H1 (cell line): ENCODE results near the gene ACOD1. TPM values are rescaled to one million over a fixed set of nuclear protein-coding genes. Genes with fewer than 3 reads are reported as not detected.

Source experiments
- CTCF ChIA-PET: fragments of 300-600 bp; sonication (Branson Sonifier 250); formaldehyde crosslinking; loops from one replicate; lab custom pipeline; 2021; ENCODE audit not compliant: partially characterized antibody; lab: Charles Lee
- POLR2A ChIA-PET: fragments of 300-600 bp; sonication (Branson Sonifier 250); formaldehyde crosslinking; loops from one replicate; lab custom pipeline; 2021; ENCODE audit warnings: inconsistent platforms; ENCODE audit not compliant: partially characterized antibody; lab: Charles Lee
- DNase-seq, 2 experiments: peaks; one replicate each; pipeline versions ENCODE4 v3.0.0 to v3.0.0-alpha.2; 2010 to 2022; ENCODE audit warnings: low spot score in 2 of 2, low read depth in 1 of 2, mixed read lengths in 1 of 2
- FAIRE-seq: peaks from 2 replicates; lab custom pipeline; 2011; peaks lifted over from hg19 to GRCh38; lab: Jason Lieb, UNC
- H2AFZ ChIP-seq: 2 replicates; pipeline ENCODE4 v1.8.1; 2012; ENCODE audit warnings: low read length, inconsistent platforms
- H2AK5ac ChIP-seq: 2 replicates; pipeline ENCODE4 v1.6.1; 2013; ENCODE audit warnings: low read depth, low read length
- H2BK120ac ChIP-seq: replicated peaks from 2 replicates; pipeline ENCODE3; 2013; ENCODE audit warnings: low read depth, low read length, inconsistent platforms
- H2BK12ac ChIP-seq: 2 replicates; pipeline ENCODE4 v1.6.1; 2013; ENCODE audit warnings: low read depth, low read length
- H2BK15ac ChIP-seq: 2 replicates; pipeline ENCODE4 v1.6.1; 2013; ENCODE audit warnings: low read length
- H2BK20ac ChIP-seq: 2 replicates; pipeline ENCODE4 v1.6.1; 2013; ENCODE audit warnings: low read length
- H2BK5ac ChIP-seq: 2 replicates; pipeline ENCODE4 v1.6.1; 2013; ENCODE audit warnings: low read depth, low read length
- H3K14ac ChIP-seq: 2 replicates; pipeline ENCODE4 v1.6.1; 2013; ENCODE audit warnings: inconsistent platforms; ENCODE audit not compliant: insufficient read length
- H3K18ac ChIP-seq: 2 replicates; pipeline ENCODE4 v1.6.1; 2013; ENCODE audit warnings: low read length; ENCODE audit errors: extremely low read depth
- H3K23ac ChIP-seq: 2 replicates; pipeline ENCODE4 v1.6.1; 2013; ENCODE audit warnings: inconsistent platforms; ENCODE audit not compliant: insufficient read length
- H3K23me2 ChIP-seq: 2 replicates; pipeline ENCODE4 v1.6.1; 2013; ENCODE audit warnings: low read depth, low read length
- H3K27ac ChIP-seq: 2 replicates; pipeline ENCODE4 v1.6.1; 2011; ENCODE audit warnings: low read depth, low read length, inconsistent platforms
- H3K27me3 ChIP-seq, 4 experiments: replicated peaks in 1 of 4; 1 replicate in 1 of 4; 2 replicates in 3 of 4; pipeline versions ENCODE4 v1.6.1 to v1.8.1; 2011 to 2013; ENCODE audit warnings: low read length in 3 of 4, mild to moderate bottlenecking in 3 of 4, inconsistent platforms in 2 of 4, mixed read lengths in 2 of 4, moderate library complexity in 1 of 4; ENCODE audit not compliant: control insufficient read depth in 3 of 4, insufficient read depth in 3 of 4; ENCODE audit errors: extremely low read depth in 1 of 4
- H3K36me3 ChIP-seq, 4 experiments: 2 replicates each; pipeline versions ENCODE4 v1.6.1 to v1.8.1; 2011 to 2013; ENCODE audit warnings: mild to moderate bottlenecking in 4 of 4, low read length in 3 of 4, moderate library complexity in 2 of 4, control low read depth in 1 of 4, inconsistent platforms in 1 of 4; ENCODE audit not compliant: insufficient read depth in 4 of 4, control insufficient read depth in 2 of 4
- H3K4ac ChIP-seq: replicated peaks from 2 replicates; pipeline ENCODE3; 2013; ENCODE audit warnings: low read length, low read depth, mixed read lengths, inconsistent platforms; ENCODE audit not compliant: insufficient read length
- H3K4me1 ChIP-seq, 4 experiments: replicated peaks in 1 of 4; 1 replicate in 1 of 4; 2 replicates in 3 of 4; pipeline versions ENCODE4 v1.6.1 to v1.8.1; 2011 to 2013; ENCODE audit warnings: low read length in 3 of 4, inconsistent platforms in 2 of 4, mixed read lengths in 1 of 4; ENCODE audit not compliant: insufficient read depth in 4 of 4, control insufficient read depth in 3 of 4
- H3K4me2 ChIP-seq, 2 experiments: 2 replicates each; pipeline versions ENCODE4 v1.6.1 to v1.8.1; 2011 to 2013; ENCODE audit warnings: low read depth in 2 of 2, low read length in 2 of 2, control low read depth in 1 of 2, inconsistent platforms in 1 of 2, mild to moderate bottlenecking in 1 of 2; ENCODE audit not compliant: insufficient read depth in 1 of 2
- H3K4me3 ChIP-seq, 4 experiments: fragments of 200-600, 300-600 bp in 1 of 4; sonication (generic), shearing (Covaris generic), sonication (Bioruptor Twin) in 1 of 4; 2 replicates each; pipeline versions ENCODE4 v1.5.1 to v1.8.1; 2011 to 2016; ENCODE audit warnings: low read length in 4 of 4, low read depth in 3 of 4, control low read depth in 2 of 4, inconsistent platforms in 2 of 4, mild to moderate bottlenecking in 2 of 4, mixed read lengths in 1 of 4, moderate library complexity in 1 of 4; ENCODE audit not compliant: insufficient read depth in 2 of 4; ENCODE audit errors: extremely low read depth in 1 of 4
- H3K56ac ChIP-seq: replicated peaks from 2 replicates; pipeline ENCODE3; 2013; ENCODE audit warnings: low read depth, mild to moderate bottlenecking, mixed read lengths, low read length, inconsistent platforms; ENCODE audit not compliant: insufficient read length
- H3K79me1 ChIP-seq: 2 replicates; pipeline ENCODE4 v1.6.1; 2013; ENCODE audit warnings: low read depth, low read length, control low read depth
- H3K79me2 ChIP-seq, 2 experiments: 2 replicates each; pipeline versions ENCODE4 v1.6.1 to v1.8.1; 2012 to 2013; ENCODE audit warnings: low read length in 2 of 2, mild to moderate bottlenecking in 2 of 2, inconsistent platforms in 1 of 2; ENCODE audit not compliant: insufficient read depth in 2 of 2, control insufficient read depth in 1 of 2
- H3K9ac ChIP-seq, 4 experiments: replicated peaks in 1 of 4; 1 replicate in 1 of 4; 2 replicates in 3 of 4; pipeline versions ENCODE4 v1.6.1 to v1.8.1; 2011 to 2013; ENCODE audit warnings: low read depth in 3 of 4, low read length in 3 of 4, control low read depth in 2 of 4, mild to moderate bottlenecking in 2 of 4, moderate library complexity in 2 of 4, inconsistent platforms in 1 of 4; ENCODE audit errors: extremely low read depth in 1 of 4
- H3K9me3 ChIP-seq, 2 experiments: 2 replicates each; pipeline versions ENCODE4 v1.6.1 to v1.8.1; 2012 to 2013; ENCODE audit warnings: mild to moderate bottlenecking in 2 of 2, moderate library complexity in 2 of 2, control low read depth in 1 of 2, inconsistent platforms in 1 of 2, low read depth in 1 of 2, low read length in 1 of 2, mixed read lengths in 1 of 2; ENCODE audit not compliant: insufficient read depth in 2 of 2
- H4K20me1 ChIP-seq, 2 experiments: replicated peaks in 1 of 2; 2 replicates each; pipeline versions ENCODE3 to v1.8.1; 2011 to 2013; ENCODE audit warnings: inconsistent platforms in 2 of 2, low read length in 2 of 2, mild to moderate bottlenecking in 1 of 2; ENCODE audit not compliant: insufficient read depth in 2 of 2, control insufficient read depth in 1 of 2
- H4K5ac ChIP-seq: 2 replicates; pipeline ENCODE4 v1.6.1; 2013; ENCODE audit warnings: low read length, low read depth, mixed read lengths, inconsistent platforms; ENCODE audit not compliant: insufficient read length
- H4K8ac ChIP-seq: 2 replicates; pipeline ENCODE4 v1.8.0; 2013; ENCODE audit warnings: mild to moderate bottlenecking, moderate library complexity, low read length, inconsistent platforms; ENCODE audit not compliant: insufficient read depth; ENCODE audit errors: extremely low read depth
- H4K91ac ChIP-seq: replicated peaks from 2 replicates; pipeline ENCODE3; 2013; ENCODE audit warnings: low read length, mixed read lengths, inconsistent platforms; ENCODE audit not compliant: insufficient read length
- ASH2L ChIP-seq: fragments of 200-600, 300-600 bp; sonication (generic); IDR thresholded peaks from one replicate; pipeline ENCODE4 v1.7.1; 2017; ENCODE audit warnings: low read length
- BACH1 ChIP-seq: IDR thresholded peaks from 2 replicates; pipeline ENCODE4 v1.6.1; 2012; ENCODE audit warnings: low read length, improper control_type of control experiment
- EZH2 ChIP-seq: fragments of 200-600 bp; sonication (generic); IDR thresholded peaks from 2 replicates; pipeline ENCODE4 v1.7.1; 2012; ENCODE audit warnings: low read depth, mild to moderate bottlenecking, moderate library complexity, low read length, inconsistent platforms; ENCODE audit not compliant: severe bottlenecking
- HDAC2 ChIP-seq, 2 experiments: fragments of 300-600 bp in 1 of 2; sonication (generic) in 1 of 2; IDR thresholded peaks; 2 replicates each; pipeline ENCODE4 v1.6.1; 2011 to 2012; ENCODE audit warnings: low read depth in 2 of 2, low read length in 2 of 2, mild to moderate bottlenecking in 2 of 2, moderate library complexity in 2 of 2, borderline replicate concordance in 1 of 2, inconsistent platforms in 1 of 2
- KDM5A ChIP-seq: fragments of 200-600 bp; IDR thresholded peaks from 2 replicates; pipeline ENCODE4 v1.7.1; 2012; ENCODE audit warnings: mild to moderate bottlenecking, low read length, inconsistent platforms, mixed read lengths
- MAFK ChIP-seq: IDR thresholded peaks from 2 replicates; pipeline ENCODE4 v1.6.1; 2012; ENCODE audit warnings: low read depth, mild to moderate bottlenecking, improper control_type of control experiment, low read length
- NANOG ChIP-seq: IDR thresholded peaks from 2 replicates; pipeline ENCODE4 v1.6.1; 2011; ENCODE audit warnings: low read length, low read depth, mild to moderate bottlenecking, inconsistent platforms; ENCODE audit not compliant: insufficient read depth, poor library complexity, severe bottlenecking
- POLR2AphosphoS5 ChIP-seq: IDR thresholded peaks from 2 replicates; pipeline ENCODE4 v1.6.1; 2011; ENCODE audit warnings: low read depth, low read length
- RFX5 ChIP-seq: IDR thresholded peaks from 2 replicates; pipeline ENCODE4 v1.6.1; 2011; ENCODE audit warnings: low read depth, low read length, improper control_type of control experiment, borderline replicate concordance
- RXRA ChIP-seq: IDR thresholded peaks from 2 replicates; pipeline ENCODE4 v1.6.1; 2011; ENCODE audit warnings: low read depth, mild to moderate bottlenecking, low read length, moderate library complexity; ENCODE audit not compliant: insufficient read depth
- SAP30 ChIP-seq: fragments of 300-600 bp; sonication (generic); IDR thresholded peaks from 2 replicates; pipeline ENCODE4 v1.7.1; 2012; ENCODE audit warnings: low read length, moderate library complexity, mild to moderate bottlenecking, inconsistent platforms; ENCODE audit not compliant: insufficient read depth, insufficient replicate concordance
- SIRT6 ChIP-seq: IDR thresholded peaks from one replicate; pipeline ENCODE4 v1.7.1; 2012; ENCODE audit warnings: low read length, inconsistent platforms
- SIX5 ChIP-seq: IDR thresholded peaks from 2 replicates; pipeline ENCODE4 v1.6.1; 2011; ENCODE audit warnings: mild to moderate bottlenecking, low read depth, low read length
- YY1 ChIP-seq: IDR thresholded peaks from 2 replicates; pipeline ENCODE4 v1.6.1; 2011; ENCODE audit warnings: low read depth, mild to moderate bottlenecking, low read length
- WGBS, 2 experiments: shearing (Covaris generic) in 1 of 2; methylation state at CpG; one replicate each; pipeline versions ENCODE4 v1.1.6 to v1.1.7; 2013 to 2015; ENCODE audit warnings: low lambda C conversion rate in 2 of 2, mixed read lengths in 2 of 2, inconsistent platforms in 1 of 2, low coverage in 1 of 2, missing lambda C conversion rate in 1 of 2; ENCODE audit not compliant: insufficient replicate concordance in 2 of 2, insufficient coverage in 1 of 2, insufficient read length in 1 of 2; ENCODE audit errors: extremely low coverage in 1 of 2, missing lambda C conversion rate in 1 of 2; 5-methylcytosine and 5-hydroxymethylcytosine counted together
- polyA plus RNA-seq, 7 experiments: library from polyadenylated mRNA; depleted of rRNA in 3 of 7; stranded (reverse) in 5 of 7; unstranded in 2 of 7; fragments of >200 nt in 5 of 7; fragments of 200-250 nt in 2 of 7; gene quantifications; 1 replicate in 5 of 7; 2 replicates in 1 of 7; 4 replicates in 1 of 7; pipeline versions ENCODE4 v1.2.1 to v1.2.3, GENCODE V29; 2011 to 2013; ENCODE audit warnings: missing spikeins in 2 of 7, mixed read lengths in 2 of 7
- total RNA-seq: library from RNA; stranded (reverse); fragmentation: NEBNext Ultra II Directional; extraction: Animal tissue kit (Norgen Biotek cat#: 25700); gene quantifications from 2 replicates; pipeline ENCODE4 v1.2.1, GENCODE V29; 2021

Gene ACOD1
- total and polyA plus RNA-seq, 2 of the 8 experiments (the other 6 are each of a cell fraction or from before 2014, with no cell fraction given), result not detected

GRCh38 chr13:76983676-76984075 is 35.4 kb downstream of the ACOD1 start:
- Histone ChIP-seq H2BK20ac (no peak overlapping the region), H3K36me3 (no peaks in the 10 kb centered on the region), H2BK15ac (no peak overlapping the region), H3K27me3 (no peaks in the 10 kb centered on the region), H4K91ac (no peak overlapping the region), H3K4me2 (no peak overlapping the region), H3K9ac (no peak overlapping the region), H3K27ac (no peak overlapping the region), H3K18ac (no peak overlapping the region), H4K5ac (no peak overlapping the region), H3K4me3 (no peak overlapping the region), H4K8ac (no peak overlapping the region), H2AFZ (no peak overlapping the region), H3K14ac (no peak overlapping the region), H3K79me2 (no peaks in the 10 kb centered on the region), H3K4ac (no peak overlapping the region), H2BK120ac (no peak overlapping the region), H3K79me1 (no peaks in the 10 kb centered on the region), H2AK5ac (no peak overlapping the region), H3K9me3 (no peaks in the 10 kb centered on the region), H3K23me2 (no peaks in the 10 kb centered on the region), H2BK12ac (no peak overlapping the region), H3K56ac (no peak overlapping the region), H3K4me1 (no peaks in the 10 kb centered on the region), H4K20me1 (no peaks in the 10 kb centered on the region), H2BK5ac (no peak overlapping the region), H3K23ac (no peak overlapping the region)
- WGBS, 2 experiments, result 83% methylated on average over 5 of the region's 5 CpGs; no CpG with 5 or more reads in 1 of the 2 experiments
- ChIA-PET POLR2A (no interaction called here), CTCF (interaction anchor here (4.0 kb wide), 1 partner anchor 18 kb away, joined by 20 read pairs; no protein-coding TSS in a partner anchor)
- FAIRE-seq (no peak), DNase-seq (no peak)
- TF ChIP-seq HDAC2 (IDR thresholded peaks at IDR 0.05; ENCODE audit: borderline replicate concordance in 1 of 2, low read depth in 2 of 2, low read length in 2 of 2), result no peak
- TF ChIP-seq POLR2AphosphoS5, result no peak
- no peak for TF ChIP-seq KDM5A
- no peak for TF ChIP-seq NANOG
- TF ChIP-seq RXRA, result no peak
- TF ChIP-seq ASH2L, result no peak
- TF ChIP-seq YY1, result no peak
- TF ChIP-seq BACH1, result no peak
- no peak for TF ChIP-seq MAFK
- no peak for TF ChIP-seq SAP30
- no peak for TF ChIP-seq RFX5
- no peak for TF ChIP-seq EZH2
- no peak for TF ChIP-seq SIRT6
- no peak for TF ChIP-seq SIX5
